ENCODE results near the gene PLOD2.
A peak's percentile ranks its signal among the peaks of the same experiment; 100 is the strongest.

PLOD2 gene

DNA sequence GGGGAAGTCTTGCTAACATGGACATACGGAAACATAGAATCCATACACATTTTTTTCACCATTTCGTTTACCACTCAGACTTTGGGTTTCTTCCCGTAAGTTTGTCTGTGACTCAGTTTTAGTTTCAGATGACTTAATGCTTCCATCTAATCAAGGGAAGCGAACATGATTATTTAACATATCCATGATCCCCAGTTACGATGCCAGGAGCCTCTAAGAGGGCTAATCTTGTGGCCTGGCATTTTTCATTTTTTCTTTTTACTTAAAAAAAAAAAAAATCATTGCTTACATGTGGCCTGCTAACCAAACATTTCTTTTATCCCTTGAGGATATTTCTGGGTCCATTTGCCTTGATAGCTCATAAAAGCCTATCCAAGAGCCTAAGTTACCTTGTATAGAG lies 20.2 kb upstream of the PLOD2 start:
- Histone ChIP-seq H3K4me3 (no peak overlapping the region), H3K9me3 (no peaks in the 10 kb centered on the region), H3K27me3 (ENCODE audit: low read depth) (no peaks in the 10 kb centered on the region), H3K4me1 (no peaks in the 10 kb centered on the region), H3K36me3 (replicated peaks) (no peaks in the 10 kb centered on the region)
- no peak for DNase-seq (ENCODE audit: low spot score in 2 of 2)
- in situ Hi-C loops (cut with MboI; ENCODE audit: low sequenced_read_pairs) = no loop called here

DNA sequence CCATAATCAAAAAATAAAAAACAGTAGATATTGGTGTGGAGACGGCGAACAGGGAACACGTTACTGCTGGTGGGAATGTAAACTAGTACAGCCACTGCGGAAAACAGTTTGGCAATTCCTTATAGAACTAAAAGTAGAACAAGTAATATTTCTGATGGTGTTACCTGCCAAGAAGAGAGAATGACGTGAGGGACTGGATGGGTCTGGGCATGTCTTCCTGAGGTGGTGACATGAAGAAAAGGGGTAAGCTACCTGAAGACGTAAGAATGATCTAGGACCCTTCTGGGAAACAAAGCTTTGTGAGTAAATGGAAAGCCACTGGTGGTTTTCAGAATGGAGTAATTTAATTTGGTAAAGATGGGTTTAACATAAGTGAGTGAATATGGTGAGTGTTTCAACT lies 19.4 kb upstream of the PLOD2 start:
- no peaks in the 10 kb centered on the region for H3K27me3 ChIP-seq (ENCODE audit: low read depth)
- H3K9me3 ChIP-seq = no peaks in the 10 kb centered on the region
- H3K36me3 ChIP-seq (replicated peaks) = no peaks in the 10 kb centered on the region
- in situ Hi-C loops (cut with MboI; ENCODE audit: low sequenced_read_pairs) = no loop called here
- no peaks in the 10 kb centered on the region for H3K4me1 ChIP-seq
- no peak for DNase-seq (ENCODE audit: low spot score in 2 of 2)
- H3K4me3 ChIP-seq = no peak overlapping the region

DNA sequence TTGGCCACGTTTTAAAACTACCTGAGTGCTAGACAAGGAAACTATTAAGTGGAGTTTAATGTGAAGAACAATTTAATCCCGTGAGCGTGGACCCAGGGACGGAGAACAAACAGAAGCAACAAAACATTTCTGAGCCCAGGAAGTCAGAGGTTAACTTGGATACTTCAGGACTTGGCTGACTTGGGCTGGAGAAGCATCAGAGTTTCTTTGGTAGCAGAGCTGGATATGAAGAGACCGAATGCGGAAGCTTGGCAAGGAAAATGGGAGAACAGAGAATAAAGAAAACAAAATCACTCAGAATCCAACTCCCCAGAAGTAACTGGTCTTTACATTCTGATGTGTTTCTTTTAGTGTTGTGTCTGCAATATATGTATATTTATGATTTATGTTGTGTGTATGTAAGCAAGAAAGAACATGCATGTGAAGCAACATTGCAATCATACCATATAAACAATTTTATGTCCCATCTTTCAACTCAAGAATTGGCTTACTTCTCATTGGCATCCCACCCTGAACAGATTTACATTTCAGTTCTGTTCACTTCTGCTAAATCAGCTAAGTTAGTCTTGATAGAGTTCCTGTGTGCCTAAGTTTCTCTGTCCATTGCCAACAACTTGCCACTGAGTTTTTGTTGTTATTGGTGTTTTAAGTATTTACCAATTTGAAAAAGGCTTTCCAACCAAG lies 17.2 kb upstream of the PLOD2 start:
- in situ Hi-C loops (cut with MboI; ENCODE audit: low sequenced_read_pairs) = no loop called here
- no peak for DNase-seq (ENCODE audit: low spot score in 2 of 2)
- Histone ChIP-seq H3K36me3 (replicated peaks) (no peaks in the 10 kb centered on the region), H3K4me1 (no peaks in the 10 kb centered on the region), H3K9me3 (no peaks in the 10 kb centered on the region), H3K27me3 (ENCODE audit: low read depth) (no peaks in the 10 kb centered on the region), H3K4me3 (no peak overlapping the region)

DNA sequence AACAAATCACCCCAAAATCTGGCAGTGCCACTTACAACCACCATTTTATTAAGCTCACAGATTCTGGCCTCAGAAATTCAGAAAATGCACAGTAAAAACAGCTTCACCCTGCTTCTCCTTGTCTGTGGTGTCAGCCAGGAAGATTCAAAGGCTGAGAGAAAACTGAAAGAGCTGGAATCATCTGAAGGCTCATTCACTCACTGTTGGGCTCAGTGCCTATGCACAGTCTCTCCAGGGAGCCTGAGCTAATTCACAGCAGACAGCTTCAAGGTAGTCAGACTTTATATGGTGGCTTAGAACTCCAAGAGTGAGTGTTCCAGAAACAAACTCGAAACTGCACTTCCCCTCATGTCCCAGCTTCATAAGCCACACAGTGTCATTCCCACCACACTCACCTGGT lies 16.5 kb upstream of the PLOD2 start:
- H3K27me3 ChIP-seq (ENCODE audit: low read depth) = no peaks in the 10 kb centered on the region
- in situ Hi-C loops (cut with MboI; ENCODE audit: low sequenced_read_pairs) = no loop called here
- no peaks in the 10 kb centered on the region for H3K9me3 ChIP-seq
- DNase-seq (ENCODE audit: low spot score in 2 of 2) = no peak
- H3K36me3 ChIP-seq (replicated peaks) = no peaks in the 10 kb centered on the region
- no peaks in the 10 kb centered on the region for H3K4me1 ChIP-seq
- H3K4me3 ChIP-seq = no peak overlapping the region

DNA sequence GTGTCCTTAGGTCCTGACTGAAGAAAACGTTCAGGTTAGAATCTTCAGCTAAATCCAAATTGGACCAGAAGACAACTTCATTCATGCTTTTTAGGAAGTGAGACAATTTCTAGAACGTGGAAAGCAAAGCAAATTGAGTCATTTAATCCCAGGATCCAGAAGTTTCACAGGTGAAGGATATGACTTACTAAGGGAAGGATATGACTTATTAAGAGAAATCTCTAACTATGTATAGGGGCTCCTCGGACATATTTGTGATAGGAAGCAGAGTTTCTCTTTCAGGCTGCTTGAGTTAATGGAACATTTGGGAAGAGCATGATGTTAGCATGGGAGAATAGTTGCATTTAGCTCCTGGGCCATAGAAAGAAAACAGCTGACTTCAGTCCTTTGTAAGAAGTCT lies 16.1 kb upstream of the PLOD2 start:
- no peaks in the 10 kb centered on the region for H3K4me1 ChIP-seq
- H3K36me3 ChIP-seq (replicated peaks) = no peaks in the 10 kb centered on the region
- H3K4me3 ChIP-seq = no peak overlapping the region
- no peaks in the 10 kb centered on the region for H3K9me3 ChIP-seq
- H3K27me3 ChIP-seq (ENCODE audit: low read depth) = no peaks in the 10 kb centered on the region
- no peak for DNase-seq (ENCODE audit: low spot score in 2 of 2)
- in situ Hi-C loops (cut with MboI; ENCODE audit: low sequenced_read_pairs) = no loop called here

DNA sequence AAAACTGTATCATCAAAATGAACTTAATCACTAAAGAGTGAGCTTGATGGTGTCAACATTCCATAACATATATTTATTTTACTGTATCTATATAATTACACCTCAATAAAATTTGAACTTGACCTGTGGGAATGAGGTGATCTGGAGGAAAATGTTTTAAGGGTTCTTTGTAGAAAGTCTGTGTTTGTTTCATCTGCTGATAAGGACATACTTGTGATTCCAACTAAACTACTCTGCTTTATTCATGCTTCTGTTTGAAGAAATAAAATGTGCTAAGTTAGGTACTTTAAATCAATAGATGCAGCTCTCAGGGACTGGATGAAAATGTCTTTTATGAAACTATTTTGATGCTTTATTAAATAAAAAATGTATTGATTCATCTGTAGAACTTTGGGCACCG lies 11.6 kb upstream of the PLOD2 start:
- Histone ChIP-seq H3K27me3 (ENCODE audit: low read depth) (no peaks in the 10 kb centered on the region), H3K9me3 (no peaks in the 10 kb centered on the region), H3K4me1 (no peaks in the 10 kb centered on the region), H3K4me3 (no peak overlapping the region), H3K36me3 (replicated peaks) (no peaks in the 10 kb centered on the region)
- DNase-seq (ENCODE audit: low spot score in 2 of 2) = no peak
- in situ Hi-C loops (cut with MboI; ENCODE audit: low sequenced_read_pairs) = loop anchor here (25.0 kb wide), 2 partner anchors 110 to 385 kb away; no protein-coding TSS in a partner anchor

DNA sequence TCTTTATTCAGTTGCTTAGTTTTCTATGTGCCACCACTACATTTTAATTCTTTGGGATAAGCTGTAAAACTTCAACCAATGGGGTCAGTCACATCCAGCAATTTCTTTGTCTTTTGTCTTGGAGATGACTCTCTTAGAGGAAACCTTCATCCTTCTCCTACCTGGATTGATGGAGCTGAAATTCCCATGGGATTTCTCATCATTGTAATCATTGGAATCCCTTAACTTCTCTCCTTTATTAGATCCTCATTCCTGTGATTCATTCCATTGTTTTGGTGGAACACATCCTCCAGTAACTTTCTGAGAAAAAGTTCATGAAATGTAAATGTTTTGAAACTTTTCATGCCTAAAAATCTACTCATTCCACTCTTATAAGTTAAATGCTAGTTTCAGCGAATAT lies 9.6 kb upstream of the PLOD2 start:
- DNase-seq (ENCODE audit: low spot score in 2 of 2) = no peak
- H3K4me3 ChIP-seq = no peak overlapping the region
- no peaks in the 10 kb centered on the region for H3K36me3 ChIP-seq (replicated peaks)
- in situ Hi-C loops (cut with MboI; ENCODE audit: low sequenced_read_pairs) = loop anchor here (25.0 kb wide), 2 partner anchors 108 to 383 kb away; no protein-coding TSS in a partner anchor
- H3K27me3 ChIP-seq (ENCODE audit: low read depth) = no peaks in the 10 kb centered on the region
- no peaks in the 10 kb centered on the region for H3K4me1 ChIP-seq
- no peaks in the 10 kb centered on the region for H3K9me3 ChIP-seq

DNA sequence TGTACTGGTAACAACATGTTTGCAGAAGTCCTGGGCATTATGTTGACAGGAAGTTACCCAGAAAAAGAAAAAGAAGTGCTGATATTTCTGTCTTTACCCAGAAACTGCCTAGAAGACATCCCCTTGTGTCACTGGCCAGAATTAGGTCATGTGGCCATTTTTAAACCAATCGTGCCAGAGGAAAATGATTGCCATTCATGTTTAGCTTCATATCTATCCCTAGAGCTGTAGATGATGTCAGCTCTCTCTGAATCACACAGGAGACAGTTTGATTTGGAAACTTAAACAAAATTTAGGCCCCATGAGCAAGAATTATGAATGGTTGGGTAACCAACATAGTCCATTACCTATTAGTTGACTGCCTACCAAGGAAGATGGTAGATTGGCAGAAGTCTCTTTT lies 8.9 kb upstream of the PLOD2 start:
- Histone ChIP-seq H3K36me3 (replicated peaks) (no peaks in the 10 kb centered on the region), H3K9me3 (no peaks in the 10 kb centered on the region), H3K27me3 (ENCODE audit: low read depth) (no peaks in the 10 kb centered on the region), H3K4me1 (no peaks in the 10 kb centered on the region), H3K4me3 (no peak overlapping the region)
- no peak for DNase-seq (ENCODE audit: low spot score in 2 of 2)
- in situ Hi-C loops (cut with MboI; ENCODE audit: low sequenced_read_pairs) = loop anchor here (25.0 kb wide), 2 partner anchors 108 to 383 kb away; no protein-coding TSS in a partner anchor

DNA sequence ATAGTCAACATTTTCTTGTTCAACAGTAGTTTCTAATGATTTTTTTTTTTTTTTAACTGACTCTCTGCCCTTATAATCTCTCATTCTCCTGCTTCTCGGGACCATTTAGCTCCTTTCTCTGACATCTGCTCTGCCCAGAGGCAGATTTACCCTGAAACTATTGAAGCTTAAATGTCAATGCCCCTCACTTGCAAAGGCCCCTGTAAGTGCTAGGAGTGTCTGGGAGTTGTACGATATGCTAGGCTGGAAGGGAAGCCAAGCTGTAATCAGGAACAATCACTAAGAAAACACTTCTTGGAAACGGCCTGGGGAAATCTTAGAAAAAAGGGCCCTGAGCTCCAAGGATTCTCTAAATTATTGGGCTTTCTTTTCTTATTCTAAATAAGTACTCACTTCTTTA lies 5.8 kb upstream of the PLOD2 start:
- DNase-seq (ENCODE audit: low spot score in 2 of 2) = peak in 1 of 2 experiments; percentile 9
- Histone ChIP-seq H3K4me1 (peaks cover 4% of the 10 kb centered on the region; the same call in 1 of the 2 replicates), H3K36me3 (replicated peaks) (no peaks in the 10 kb centered on the region), H3K27me3 (ENCODE audit: low read depth) (no peaks in the 10 kb centered on the region), H3K9me3 (no peaks in the 10 kb centered on the region), H3K4me3 (no peak overlapping the region)
- in situ Hi-C loops (cut with MboI; ENCODE audit: low sequenced_read_pairs) = loop anchor here (25.0 kb wide), 2 partner anchors 105 to 380 kb away; no protein-coding TSS in a partner anchor

DNA sequence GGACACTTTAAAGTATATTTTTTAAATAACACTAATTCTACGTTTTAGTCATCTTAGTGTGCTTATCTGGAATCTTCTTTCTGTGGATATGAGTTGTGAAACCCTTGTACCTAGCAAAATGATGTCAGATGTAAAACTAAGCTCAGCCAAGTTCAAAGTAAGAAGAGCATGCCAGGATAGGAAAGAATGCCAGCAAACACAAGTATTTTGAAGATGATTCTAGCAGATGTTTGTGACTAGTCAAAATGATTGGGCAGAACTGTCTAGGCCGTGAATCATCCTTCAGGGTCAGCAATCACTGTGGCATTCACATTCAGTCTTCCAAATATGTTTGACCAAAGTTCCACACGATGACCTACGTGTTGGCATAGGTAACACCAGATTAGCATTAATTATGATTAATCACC lies 5.4 kb upstream of the PLOD2 start:
- Histone ChIP-seq H3K4me3 (no peak overlapping the region), H3K36me3 (replicated peaks) (no peaks in the 10 kb centered on the region), H3K9me3 (no peaks in the 10 kb centered on the region), H3K27me3 (ENCODE audit: low read depth) (no peaks in the 10 kb centered on the region), H3K4me1 (peaks cover 5% of the 10 kb centered on the region; the same call in 1 of the 2 replicates)
- in situ Hi-C loops (cut with MboI; ENCODE audit: low sequenced_read_pairs) = loop anchor here (25.0 kb wide), 2 partner anchors 104 to 379 kb away; no protein-coding TSS in a partner anchor
- DNase-seq (ENCODE audit: low spot score in 2 of 2) = no peak

DNA sequence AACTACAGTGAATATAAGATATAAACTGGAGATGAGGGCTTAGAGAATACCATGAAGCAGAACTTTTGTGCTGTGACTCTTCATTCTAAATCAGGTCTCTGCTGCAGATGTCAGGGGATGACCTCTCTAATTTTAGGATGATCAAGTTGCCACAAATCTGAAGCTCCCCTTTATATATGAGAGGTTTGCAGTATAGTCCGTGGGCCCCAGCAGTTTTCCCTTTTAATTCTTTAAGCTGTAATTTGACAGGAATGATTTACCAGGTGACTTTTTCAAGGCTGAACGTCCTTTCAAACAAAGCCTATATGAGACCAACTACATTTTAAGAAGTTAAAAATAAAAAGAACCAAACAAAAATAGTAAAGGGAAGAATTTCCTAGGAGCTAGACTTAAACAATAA lies 4.9 kb upstream of the PLOD2 start:
- H3K27me3 ChIP-seq (ENCODE audit: low read depth) = no peaks in the 10 kb centered on the region
- H3K4me3 ChIP-seq = no peak overlapping the region
- H3K9me3 ChIP-seq = no peaks in the 10 kb centered on the region
- peaks cover 5% of the 10 kb centered on the region; the same call in 1 of the 2 replicates for H3K4me1 ChIP-seq
- no peak for DNase-seq (ENCODE audit: low spot score in 2 of 2)
- in situ Hi-C loops (cut with MboI; ENCODE audit: low sequenced_read_pairs) = loop anchor here (25.0 kb wide), 2 partner anchors 104 to 379 kb away; no protein-coding TSS in a partner anchor
- H3K36me3 ChIP-seq (replicated peaks) = no peaks in the 10 kb centered on the region

DNA sequence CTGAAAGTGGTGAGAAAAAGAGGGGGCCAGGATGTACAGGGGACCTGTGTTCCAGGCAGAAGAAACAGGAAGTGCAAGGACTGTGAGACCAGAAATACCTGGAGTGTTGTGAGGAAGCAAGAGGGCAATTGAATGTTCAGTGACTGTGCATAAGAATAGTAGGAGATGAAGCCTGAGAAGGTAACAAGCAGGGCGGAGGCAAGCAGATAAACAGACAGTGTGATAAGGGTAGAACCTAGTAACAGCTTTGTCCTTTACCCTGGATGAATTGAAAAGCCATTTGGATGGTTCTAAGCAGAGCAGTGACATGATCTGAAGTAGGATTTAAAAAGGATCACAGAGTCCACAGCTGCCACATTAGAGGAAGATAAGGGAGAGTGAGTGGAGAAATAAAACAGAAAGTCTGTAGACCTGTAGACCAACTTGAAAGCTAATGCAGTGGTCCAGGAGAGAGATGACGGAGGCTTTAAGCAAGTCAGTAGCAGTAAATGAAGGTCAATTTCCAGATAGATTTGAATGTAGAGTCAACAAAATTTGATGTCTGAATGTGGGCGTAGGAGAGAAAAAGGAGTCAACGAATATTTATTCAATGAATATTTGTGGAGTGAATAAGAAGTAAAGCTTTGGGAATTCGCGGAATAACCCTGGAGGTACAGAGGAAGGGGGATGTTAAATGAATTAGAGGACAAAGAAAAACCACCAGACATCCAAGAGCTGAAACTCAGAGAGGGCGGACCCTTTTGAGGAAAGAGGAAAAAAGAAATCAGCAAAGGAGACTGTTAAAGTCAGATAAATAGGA lies 4.2 kb upstream of the PLOD2 start:
- Histone ChIP-seq H3K27me3 (ENCODE audit: low read depth) (no peaks in the 10 kb centered on the region), H3K36me3 (replicated peaks) (no peaks in the 10 kb centered on the region), H3K4me3 (no peak overlapping the region), H3K9me3 (no peaks in the 10 kb centered on the region), H3K4me1 (peaks cover 5% of the 10 kb centered on the region; the same call in 1 of the 2 replicates)
- DNase-seq (ENCODE audit: low spot score in 2 of 2) = no peak
- in situ Hi-C loops (cut with MboI; ENCODE audit: low sequenced_read_pairs) = loop anchor here (25.0 kb wide), 2 partner anchors 103 to 378 kb away; no protein-coding TSS in a partner anchor

DNA sequence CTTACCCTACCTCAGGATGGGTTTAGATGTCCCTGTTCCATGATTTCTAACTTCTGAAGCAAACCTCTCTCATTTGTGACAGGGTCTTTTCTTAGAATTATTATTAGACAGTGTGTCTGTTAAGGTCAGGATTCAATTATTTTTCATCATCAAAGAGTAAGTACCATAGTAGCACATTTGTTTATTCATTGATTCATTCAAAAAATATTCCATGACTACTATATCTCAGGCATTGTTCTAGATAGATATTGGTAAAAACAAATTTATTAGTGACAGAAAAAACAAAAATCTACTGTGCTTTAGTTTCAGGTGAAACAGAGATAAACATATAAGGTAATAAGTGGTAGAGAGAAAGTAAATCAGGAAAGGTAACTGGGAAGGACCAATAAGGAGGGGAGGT lies 3.5 kb upstream of the PLOD2 start:
- no peaks in the 10 kb centered on the region for H3K36me3 ChIP-seq (replicated peaks)
- H3K27me3 ChIP-seq (ENCODE audit: low read depth) = no peaks in the 10 kb centered on the region
- DNase-seq (ENCODE audit: low spot score in 2 of 2) = no peak
- H3K9me3 ChIP-seq = no peaks in the 10 kb centered on the region
- H3K4me3 ChIP-seq = no peak overlapping the region
- in situ Hi-C loops (cut with MboI; ENCODE audit: low sequenced_read_pairs) = loop anchor here (25.0 kb wide), 2 partner anchors 102 to 377 kb away; no protein-coding TSS in a partner anchor
- H3K4me1 ChIP-seq = peaks cover 8% of the 10 kb centered on the region

DNA sequence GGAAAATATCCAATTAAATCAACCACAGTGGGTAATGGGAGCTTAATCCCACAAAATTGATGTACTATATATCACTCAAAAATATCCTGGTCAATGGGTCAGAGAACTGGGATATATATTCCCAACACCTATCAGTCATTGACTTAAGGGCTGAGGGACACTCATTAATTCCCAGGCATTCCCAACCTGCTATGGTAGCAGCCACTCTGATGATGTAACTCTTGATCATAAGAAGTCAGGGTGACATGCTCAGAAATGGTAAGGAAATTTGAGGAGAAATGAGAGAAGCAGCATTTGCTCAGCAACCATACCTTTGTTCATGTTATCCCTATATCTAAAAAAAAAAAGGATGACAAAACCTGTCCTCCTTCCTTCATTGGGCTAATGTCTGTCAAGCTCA lies 3.1 kb upstream of the PLOD2 start:
- peaks cover 8% of the 10 kb centered on the region for H3K4me1 ChIP-seq
- H3K36me3 ChIP-seq (replicated peaks) = no peaks in the 10 kb centered on the region
- H3K4me3 ChIP-seq = no peak overlapping the region
- DNase-seq (ENCODE audit: low spot score in 2 of 2) = no peak
- no peaks in the 10 kb centered on the region for H3K27me3 ChIP-seq (ENCODE audit: low read depth)
- in situ Hi-C loops (cut with MboI; ENCODE audit: low sequenced_read_pairs) = loop anchor here (25.0 kb wide), 2 partner anchors 102 to 377 kb away; no protein-coding TSS in a partner anchor
- H3K9me3 ChIP-seq = no peaks in the 10 kb centered on the region

Data from HAP-1 (cell line).